GM21526 (cell line): ENCODE data around the gene BTG4.
A peak's percentile ranks its signal among the peaks of the same experiment; 100 is the strongest.

Source experiments
- ATAC-seq: cut with Tn5 transposase; IDR thresholded peaks from one replicate; pipeline ENCODE4 v1.9.1; 2021; ENCODE audit warnings: moderate library complexity; ENCODE audit not compliant: unreplicated experiment, low FRiP score

The BTG4 gene

GRCh38 chr11:111457731-111458368 is 54.3 kb downstream of the BTG4 start:
- no peak for ATAC-seq

GRCh38 chr11:111456859-111457730 is 55.1 kb downstream of the BTG4 start:
- ATAC-seq: no peak

GRCh38 chr11:111456086-111456858 is 55.9 kb downstream of the BTG4 start:
- no peak for ATAC-seq

GRCh38 chr11:111455291-111456085 is 56.7 kb downstream of the BTG4 start:
- no peak for ATAC-seq

- no peak for ATAC-seq
Observed at GRCh38 chr11:111454561-111455192, 57.5 kb downstream of the BTG4 start.

GRCh38 chr11:111452817-111453552 is 59.2 kb downstream of the BTG4 start:
- ATAC-seq: no peak

GRCh38 chr11:111452146-111452545 is 60.0 kb downstream of the BTG4 start:
- no peak for ATAC-seq

GRCh38 chr11:111450480-111451320 is 61.5 kb downstream of the BTG4 start:
- ATAC-seq: peak; percentile 68

- ATAC-seq: no peak
Observed at GRCh38 chr11:111449696-111450479, 62.3 kb downstream of the BTG4 start.

GRCh38 chr11:111448831-111449557 is 63.2 kb downstream of the BTG4 start:
- ATAC-seq: no peak

GRCh38 chr11:111448414-111448813 is 63.8 kb downstream of the BTG4 start:
- ATAC-seq: no peak

- ATAC-seq: no peak
Observed at GRCh38 chr11:111447931-111448330, 64.3 kb downstream of the BTG4 start.

- ATAC-seq: no peak
Observed at GRCh38 chr11:111447112-111447471, 65.1 kb downstream of the BTG4 start.

- peak; percentile 93 for ATAC-seq
Observed at GRCh38 chr11:111446404-111447111, 65.6 kb downstream of the BTG4 start.

GRCh38 chr11:111445586-111445985 is 66.6 kb downstream of the BTG4 start:
- ATAC-seq: no peak
